ENCODE measurements around the gene GRPEL1.
A peak's percentile ranks its signal among the peaks of the same experiment; 100 is the strongest.

Gene GRPEL1

GRCh38 chr4:7062816-7063215, 5.0 kb downstream of the GRPEL1 start:
- DNase-seq: no peak

GRCh38 chr4:7061815-7062214, 6.0 kb downstream of the GRPEL1 start:
- DNase-seq: no peak

DNA sequence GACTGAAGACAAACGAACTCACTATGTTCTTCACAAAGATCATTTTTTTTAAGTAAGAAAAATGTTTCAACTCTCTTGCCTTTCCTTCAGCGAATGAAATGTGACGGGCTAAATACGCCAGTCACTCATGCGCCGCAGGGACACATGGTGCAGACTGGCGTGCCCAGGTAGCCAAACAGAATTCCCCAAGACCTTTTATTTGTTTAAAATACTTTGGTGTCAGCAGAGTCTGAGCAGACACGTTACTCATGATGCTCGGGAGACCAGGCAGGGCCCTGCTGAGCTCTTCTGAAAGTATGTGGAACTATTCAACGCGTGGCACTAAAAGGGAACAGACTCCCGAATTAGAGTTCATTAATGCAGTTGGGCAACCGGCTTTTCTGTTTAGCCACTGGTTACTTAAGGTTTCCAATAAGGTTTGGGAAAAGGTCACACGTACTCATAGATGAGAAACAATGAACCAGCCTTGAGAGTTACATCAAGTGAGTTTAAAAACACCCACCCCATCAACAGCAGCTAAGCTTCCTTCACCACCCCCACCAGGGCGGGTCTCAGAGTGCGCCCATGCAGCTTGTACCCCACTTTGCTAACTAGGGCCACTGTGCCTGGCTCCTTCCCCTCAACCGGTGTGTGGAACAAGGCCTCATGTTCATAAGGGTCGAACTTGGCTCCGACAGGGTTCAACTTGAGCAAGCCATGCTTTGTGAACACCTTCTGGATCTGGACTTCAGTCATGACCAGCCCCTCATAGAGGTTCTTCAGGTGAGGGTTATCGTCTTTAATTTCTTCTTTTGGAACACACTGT, 7.3 kb downstream of the GRPEL1 start:
- DNase-seq: peak; percentile 9

- no peak for DNase-seq
Observed at GRCh38 chr4:7059662-7060061, 8.2 kb downstream of the GRPEL1 start.

GRCh38 chr4:7058792-7059191, 9.1 kb downstream of the GRPEL1 start:
- no peak for DNase-seq

- DNase-seq: peak; percentile 6
Observed at GRCh38 chr4:7055990-7056325, 11.9 kb downstream of the GRPEL1 start.

- peak; percentile 9 for DNase-seq
Observed at GRCh38 chr4:7055111-7055989, 12.5 kb downstream of the GRPEL1 start.

- no peak for DNase-seq
Observed at GRCh38 chr4:7054106-7054880, 13.6 kb downstream of the GRPEL1 start.

- DNase-seq: peak; percentile 69
Observed at GRCh38 chr4:7052923-7053715, 14.7 kb downstream of the GRPEL1 start.

- no peak for DNase-seq
Observed at GRCh38 chr4:7052313-7052712, 15.6 kb downstream of the GRPEL1 start.

DNA sequence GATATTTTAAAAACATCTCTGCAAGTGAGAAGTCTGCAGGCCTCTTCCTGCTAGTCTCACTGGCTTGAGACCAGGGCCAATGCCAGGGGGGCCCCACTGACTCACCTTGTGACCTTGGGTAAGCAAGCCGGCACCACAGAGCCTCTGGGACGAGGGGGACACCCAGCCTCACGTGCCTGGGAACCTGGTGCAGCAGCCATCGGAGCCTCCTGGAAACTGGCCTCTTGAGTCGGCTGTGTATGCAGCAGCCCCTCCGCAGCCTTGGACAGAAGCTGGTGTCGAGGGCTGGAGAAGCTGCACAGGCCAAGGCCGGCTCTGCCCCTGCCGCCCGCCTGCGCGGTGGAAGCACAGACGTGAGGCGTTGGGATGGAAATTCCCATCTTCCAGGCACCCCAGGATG, 16.0 kb downstream of the GRPEL1 start:
- no peak for DNase-seq

DNA sequence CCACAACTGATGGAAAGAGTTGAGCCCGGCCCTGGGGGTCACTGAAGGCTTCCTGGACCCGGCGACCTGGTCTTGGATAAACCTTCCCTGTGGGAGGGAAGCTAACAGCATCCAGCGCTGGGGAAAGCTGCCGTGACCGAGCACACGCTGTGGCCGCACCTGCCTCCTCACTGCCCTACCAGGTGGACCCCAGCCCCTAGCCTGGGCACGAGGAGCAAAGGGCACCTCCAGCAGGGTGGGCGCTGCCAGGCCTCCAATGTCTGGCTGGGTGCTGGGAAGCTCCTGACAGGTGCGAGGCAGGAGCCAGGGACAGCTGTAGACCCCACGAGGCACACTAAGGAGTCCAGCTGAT, 16.7 kb downstream of the GRPEL1 start:
- DNase-seq: no peak

DNA sequence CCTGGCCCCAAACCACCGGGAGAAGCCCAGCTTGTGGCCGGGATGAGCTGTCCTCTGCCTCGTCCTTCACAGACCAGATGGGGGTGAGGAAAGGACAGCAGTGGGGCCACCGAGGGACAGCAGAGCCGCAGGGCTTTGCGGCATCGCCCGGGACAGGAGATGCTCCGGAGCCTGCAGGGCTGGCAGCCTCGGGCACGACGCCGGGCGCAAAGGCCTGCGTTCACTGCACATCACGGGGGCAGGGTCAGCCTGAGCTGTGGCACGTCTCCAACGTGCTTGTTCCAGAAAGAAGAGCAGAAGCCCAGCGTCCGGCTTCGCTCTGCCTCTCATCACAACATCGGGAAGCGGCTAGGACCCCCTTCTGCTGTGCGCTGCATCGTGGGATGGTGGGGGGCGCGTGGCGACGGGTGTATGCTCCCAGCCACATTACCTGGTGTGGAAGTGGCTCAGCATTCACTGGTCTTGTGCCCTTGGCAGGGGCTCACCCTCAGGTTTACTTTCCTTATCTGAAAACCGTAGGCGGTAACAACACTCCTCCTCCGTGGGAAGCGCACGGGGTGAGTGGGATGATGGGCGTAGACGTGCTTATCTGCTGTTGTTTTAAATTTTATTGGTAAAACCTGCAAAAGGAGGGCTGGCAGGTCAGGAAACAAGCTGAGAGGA, 17.3 kb downstream of the GRPEL1 start:
- DNase-seq: no peak

DNA sequence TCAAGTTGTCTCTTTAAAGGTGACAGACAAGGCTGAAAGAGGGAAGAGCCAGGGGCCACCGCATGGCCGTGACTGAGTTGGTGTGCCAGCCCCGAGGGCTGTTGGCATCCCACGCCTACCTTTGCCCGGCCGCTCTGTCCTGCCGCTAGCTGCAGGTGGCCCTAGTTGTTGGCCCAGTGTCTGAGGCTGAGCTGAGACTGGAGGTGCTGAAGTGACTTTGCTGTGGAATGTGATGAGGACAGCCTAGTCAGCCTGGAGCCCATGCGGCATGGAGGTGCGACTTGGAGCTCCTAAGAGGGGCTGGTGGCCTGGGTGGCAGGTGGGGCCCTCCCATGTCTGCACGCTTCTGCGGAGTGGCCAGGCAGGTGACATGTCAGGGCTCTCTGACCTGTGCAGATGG, 18.1 kb downstream of the GRPEL1 start:
- no peak for DNase-seq

- DNase-seq: no peak
Observed at GRCh38 chr4:7049295-7049694, 18.6 kb downstream of the GRPEL1 start.

DNA sequence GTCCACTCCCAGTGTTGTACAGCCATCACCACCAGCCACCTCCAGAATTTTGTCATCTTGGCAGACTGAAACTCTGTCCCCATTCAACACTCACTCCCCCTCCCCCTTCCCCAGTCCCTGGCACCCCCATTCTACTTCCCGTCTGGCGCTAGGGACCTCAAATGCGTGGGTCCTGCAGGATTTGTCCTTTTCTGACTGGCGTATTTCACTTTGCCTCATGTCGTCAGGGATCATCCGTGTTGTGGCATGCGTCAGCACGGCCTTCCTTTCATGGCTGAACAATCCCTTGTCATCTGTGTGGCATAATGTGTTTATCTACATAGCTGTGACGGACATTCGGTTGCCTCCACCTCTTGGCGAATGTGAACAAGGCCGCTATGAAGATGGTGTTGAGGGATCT, 19.2 kb downstream of the GRPEL1 start:
- DNase-seq: no peak

DNA sequence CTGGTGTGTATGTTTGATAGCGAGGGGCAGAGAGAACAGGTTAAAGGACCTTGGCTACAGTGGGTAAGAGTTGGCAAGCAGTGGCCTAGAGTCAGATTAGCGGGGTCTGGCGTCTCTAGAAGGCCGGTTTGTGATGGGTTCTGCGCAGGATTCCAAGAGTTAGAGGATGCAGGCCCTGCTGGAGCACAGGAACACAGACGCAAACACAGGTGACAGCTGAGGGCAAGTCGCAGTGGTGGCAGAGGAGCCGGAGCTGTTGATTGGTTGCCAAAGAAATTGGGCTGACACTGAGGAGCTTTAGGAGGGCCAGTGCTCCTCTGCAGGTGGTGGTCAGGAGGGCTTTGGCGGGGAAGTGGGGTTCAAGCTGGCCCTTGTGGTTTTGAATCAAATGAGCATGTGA, 20.9 kb downstream of the GRPEL1 start:
- DNase-seq: no peak

GRCh38 chr4:7045961-7046921, 21.6 kb downstream of the GRPEL1 start:
- DNase-seq: no peak

- DNase-seq: no peak
Observed at GRCh38 chr4:7045553-7045952, 22.3 kb downstream of the GRPEL1 start.

DNA sequence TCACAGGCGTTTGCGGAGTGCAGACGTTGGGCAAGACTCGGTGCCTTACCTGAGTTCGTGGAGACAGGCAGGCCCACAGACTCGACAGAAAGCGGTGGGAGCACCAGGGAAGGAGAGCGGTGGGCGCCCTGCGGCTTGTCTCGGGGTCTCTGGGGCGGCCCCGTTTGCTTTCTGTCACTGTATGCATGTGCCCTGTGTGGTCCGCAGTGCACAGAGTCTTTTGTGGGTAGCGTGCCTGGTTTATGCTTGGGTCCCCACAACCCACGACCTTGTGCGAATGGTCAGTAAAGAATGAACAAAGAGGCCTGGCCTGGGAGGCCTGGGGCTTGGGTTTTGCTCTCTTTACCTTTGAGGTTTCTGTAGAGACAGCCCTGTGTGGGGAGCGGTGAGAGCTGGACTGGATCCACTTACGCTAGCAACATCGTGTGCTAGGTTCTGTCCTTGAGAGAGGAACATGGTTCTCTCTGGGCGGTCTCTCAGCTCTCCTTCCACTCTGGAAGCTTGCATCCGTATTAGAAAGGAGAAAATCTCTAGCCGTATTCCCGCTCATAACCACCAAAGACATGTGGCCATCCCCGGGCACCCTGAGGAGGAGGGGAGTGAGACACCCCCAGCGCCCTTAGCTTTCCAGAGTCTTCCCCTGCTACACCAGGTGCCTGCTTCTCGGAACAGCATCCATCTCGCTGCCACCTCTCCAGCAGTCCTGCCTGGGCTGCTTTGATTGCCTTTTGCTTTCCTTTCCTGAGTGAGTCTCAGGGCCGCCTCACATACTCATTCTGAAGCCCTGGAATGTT, 23.5 kb downstream of the GRPEL1 start:
- no peak for DNase-seq
